GM21381 (cell line): ENCODE results near the gene BRD9.
"Not testable (repeated sequence)": the region's sequence is repeated elsewhere in the genome, so short reads cannot be mapped to it uniquely, and the experiment has no call there.

Experiments
- ATAC-seq: cut with Tn5 transposase; IDR thresholded peaks from one replicate; pipeline ENCODE4 v1.9.1; 2021; ENCODE audit warnings: mild to moderate bottlenecking, moderate library complexity; ENCODE audit not compliant: unreplicated experiment

The BRD9 gene

GRCh38 chr5:892394-893136, at the start of gene BRD9, which contains the start of gene TRIP13:
Gene BRD9 (minus strand): TSS chr5:892801. CDS start chr5:892657, 144 bp downstream.
Gene TRIP13 (plus strand): TSS chr5:892884. CDS start chr5:892999, 115 bp downstream.
- ATAC-seq: peak; percentile 96

GRCh38 chr5:940741-941140, 48.1 kb upstream of the BRD9 start:
- ATAC-seq: not testable (repeated sequence)

- ATAC-seq: no peak
Observed at GRCh38 chr5:939368-939767, 46.8 kb upstream of the BRD9 start.

- no peak for ATAC-seq
Observed at GRCh38 chr5:937151-937924, 44.7 kb upstream of the BRD9 start.

- ATAC-seq: no peak
Observed at GRCh38 chr5:936149-937144, 43.8 kb upstream of the BRD9 start.

- ATAC-seq: no peak
Observed at GRCh38 chr5:935510-936084, 43.0 kb upstream of the BRD9 start.

GRCh38 chr5:934381-934967, 41.9 kb upstream of the BRD9 start:
- not testable (repeated sequence) for ATAC-seq

- not testable (repeated sequence) for ATAC-seq
Observed at GRCh38 chr5:933951-934350, 41.4 kb upstream of the BRD9 start.

GRCh38 chr5:933251-933861, 40.8 kb upstream of the BRD9 start:
- ATAC-seq: no peak

- no peak for ATAC-seq
Observed at GRCh38 chr5:932628-933250, 40.1 kb upstream of the BRD9 start.

GRCh38 chr5:932151-932627, 39.6 kb upstream of the BRD9 start:
- no peak for ATAC-seq

- ATAC-seq: no peak
Observed at GRCh38 chr5:931570-932145, 39.1 kb upstream of the BRD9 start.

- no peak for ATAC-seq
Observed at GRCh38 chr5:930866-931265, 38.3 kb upstream of the BRD9 start.

GRCh38 chr5:929596-929995, 37.0 kb upstream of the BRD9 start:
- no peak for ATAC-seq

- not testable (repeated sequence) for ATAC-seq
Observed at GRCh38 chr5:929182-929581, 36.6 kb upstream of the BRD9 start.

- ATAC-seq: no peak
Observed at GRCh38 chr5:927172-928015, 34.8 kb upstream of the BRD9 start.

GRCh38 chr5:926417-927171, 34.0 kb upstream of the BRD9 start:
- ATAC-seq: no peak
